Measurements from ENCODE around the gene STK25.
"Not testable (repeated sequence)": the region's sequence is repeated elsewhere in the genome, so short reads cannot be mapped to it uniquely, and the experiment has no call there.

The STK25 gene

DNA sequence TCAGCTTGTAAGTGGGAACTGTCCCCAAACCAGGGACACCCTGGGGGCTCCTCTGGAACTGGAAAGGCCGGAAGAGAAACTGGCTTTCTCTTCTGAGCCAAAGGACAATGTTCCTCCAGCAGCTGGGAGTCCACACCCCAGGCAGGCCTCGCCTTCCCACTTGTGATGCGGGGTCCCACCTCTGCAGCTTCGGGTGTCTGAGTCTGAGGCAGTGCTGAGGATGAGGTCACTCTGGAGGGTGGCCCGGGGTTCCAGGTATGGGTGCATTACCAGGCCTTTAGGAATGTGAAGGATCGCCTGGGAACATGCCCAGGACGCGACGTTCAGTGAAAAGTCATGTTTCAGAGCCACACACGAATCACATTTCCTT, 32.0 kb upstream of the STK25 start:
- FAIRE-seq (no peak), DNase-seq (ENCODE audit: low spot score) (no peak)

DNA sequence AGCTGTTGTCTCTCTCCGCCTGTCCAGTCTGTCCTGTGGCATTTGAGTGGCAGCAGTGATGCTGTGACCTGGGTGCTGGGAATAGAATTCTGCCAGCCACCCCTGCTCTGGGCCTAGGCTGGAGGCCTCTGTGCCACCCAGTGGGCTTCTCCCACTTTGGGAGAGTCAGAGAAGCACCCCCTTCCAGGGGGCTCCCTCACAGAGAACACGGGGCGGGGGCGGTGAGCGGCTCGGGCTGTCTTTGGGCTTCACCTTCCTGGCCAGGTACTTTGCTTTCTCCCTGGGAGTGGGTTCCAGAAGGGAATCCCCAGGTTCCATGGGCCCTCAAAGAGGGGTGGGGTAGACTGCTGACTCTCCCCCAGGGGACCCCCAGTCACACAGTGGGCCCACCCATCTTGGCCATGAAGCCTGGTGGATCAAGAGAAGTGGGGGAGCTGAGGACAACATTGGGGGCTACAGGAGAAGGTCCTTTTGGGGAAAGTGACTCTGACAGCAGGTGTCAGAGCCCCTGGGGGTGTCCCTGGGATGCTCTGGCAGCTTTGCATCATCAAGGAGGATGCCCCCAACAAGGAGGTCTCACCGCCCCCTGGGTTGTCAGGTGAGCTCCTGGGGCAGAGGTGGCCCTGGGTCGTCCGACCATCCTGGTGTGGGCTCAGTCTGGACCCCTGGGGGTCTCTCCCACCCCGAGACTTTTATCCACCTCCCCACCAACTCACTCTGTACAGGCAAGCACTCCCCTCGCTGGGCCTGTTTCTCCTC, 31.4 kb upstream of the STK25 start:
- no peak for FAIRE-seq
- no peak for DNase-seq (ENCODE audit: low spot score)

DNA sequence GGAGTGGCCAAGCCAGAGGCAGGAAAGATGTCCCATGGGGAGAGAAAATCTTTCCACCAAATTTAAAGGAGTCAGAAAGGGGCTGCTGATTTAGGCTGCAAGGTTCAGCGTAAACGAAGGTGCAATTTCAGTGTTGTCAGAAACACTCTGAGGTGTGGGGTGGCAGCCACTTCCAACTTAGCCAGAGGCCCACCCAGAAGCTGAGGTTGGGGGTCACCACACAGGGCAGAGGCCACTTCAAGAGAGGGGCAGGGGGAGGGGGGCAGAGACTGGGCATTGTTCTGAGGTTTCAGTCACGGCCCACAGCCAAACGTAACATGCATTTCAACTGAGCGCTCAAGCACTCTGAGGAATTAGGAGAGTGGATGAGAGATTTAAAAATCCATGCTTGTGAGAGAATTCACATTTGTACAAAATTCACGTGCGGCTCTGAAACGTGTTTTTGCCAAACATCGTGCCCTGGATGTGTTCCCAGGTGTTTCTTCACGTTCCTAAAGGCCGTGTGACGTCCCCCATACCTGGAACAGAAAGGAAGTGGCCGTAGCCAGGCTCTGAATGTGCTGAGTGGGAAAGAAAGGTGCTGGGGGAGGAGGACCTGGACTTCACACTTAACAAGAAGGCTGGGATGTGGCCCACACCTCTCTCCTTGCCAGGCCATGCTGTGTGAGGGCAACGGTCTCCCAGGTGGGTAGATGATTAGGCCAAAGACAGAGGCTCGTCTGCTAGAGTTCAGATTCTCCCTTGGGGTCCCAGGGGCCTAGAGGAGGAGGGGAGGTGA, 30.6 kb upstream of the STK25 start:
- FAIRE-seq (no peak), DNase-seq (ENCODE audit: low spot score) (no peak)

DNA sequence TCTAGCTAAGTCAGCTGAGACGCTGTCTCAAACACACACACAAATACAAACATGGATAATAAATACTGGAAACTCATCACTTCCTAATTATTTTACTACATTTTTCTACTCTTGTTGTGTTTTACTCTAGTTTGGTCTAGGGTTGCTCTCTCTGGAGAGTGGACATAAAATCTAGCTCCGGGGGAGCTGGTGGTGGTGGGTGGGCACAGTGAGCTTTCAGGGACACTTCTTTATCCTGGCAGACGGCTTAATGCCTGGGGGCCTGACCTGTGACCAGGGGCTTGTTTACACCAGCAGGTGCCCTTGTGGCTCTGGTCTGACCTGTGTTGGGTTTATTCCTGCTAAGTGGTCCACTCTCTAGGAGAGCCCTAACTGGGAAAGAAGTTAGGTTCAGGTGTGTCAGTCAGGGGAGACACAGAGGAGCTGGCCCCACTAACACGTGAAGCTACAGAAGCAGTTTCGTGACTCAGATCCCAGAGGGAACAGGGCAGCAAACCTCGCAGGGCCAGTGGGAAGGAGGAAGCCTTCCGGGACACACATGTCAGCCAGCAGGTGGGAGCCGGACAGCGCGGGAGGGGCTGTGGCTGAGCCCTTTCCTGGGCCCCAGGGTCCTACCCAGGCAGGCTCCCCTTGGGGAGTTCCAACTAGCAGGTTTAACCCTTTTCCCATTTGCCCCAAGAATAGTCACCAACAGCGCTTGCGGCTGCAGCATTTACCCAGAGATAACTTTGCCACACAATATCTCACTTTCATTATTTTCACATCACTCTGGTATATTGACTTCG, 27.7 kb upstream of the STK25 start:
- no peak for DNase-seq (ENCODE audit: low spot score)

DNA sequence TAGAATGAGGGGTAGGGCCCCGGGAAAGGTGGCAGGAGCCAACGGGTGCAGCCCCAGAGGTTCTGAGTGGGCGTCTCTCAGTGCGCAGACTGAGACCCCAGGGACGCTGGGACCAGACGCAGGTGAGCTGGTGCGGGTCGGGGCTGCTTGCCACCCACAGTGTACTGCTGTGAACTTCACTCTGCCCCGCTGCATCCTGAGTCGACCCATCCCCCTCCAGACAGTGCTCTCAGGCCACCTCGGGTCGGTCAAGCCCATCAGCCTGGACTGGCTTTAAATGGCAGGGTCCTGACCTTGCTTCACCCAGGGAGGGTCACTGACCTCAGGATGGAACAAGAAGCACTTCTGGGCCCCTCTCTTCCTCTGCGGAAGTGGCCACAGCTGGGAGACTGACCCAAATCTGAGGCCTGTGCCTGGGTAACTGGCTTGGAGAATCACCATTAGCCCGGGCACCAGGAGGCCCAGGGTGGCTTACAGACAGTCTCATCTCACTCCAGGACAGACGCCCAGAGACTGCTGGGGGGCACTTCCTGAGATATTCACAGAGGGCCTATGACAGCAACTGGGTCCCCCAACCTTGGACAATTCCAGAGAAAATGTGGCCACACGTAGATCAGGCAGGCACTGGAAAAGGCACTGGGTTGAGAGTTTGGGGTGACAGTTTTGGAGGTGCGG, 26.5 kb upstream of the STK25 start:
- FAIRE-seq (no peak), DNase-seq (ENCODE audit: low spot score) (no peak)

More for the DNA sequence above, 27.7 kb upstream of the STK25 start:
- FAIRE-seq = no peak

GRCh38 chr2:241534293-241534692, 25.9 kb upstream of the STK25 start:
- DNase-seq (ENCODE audit: low spot score) (no peak), FAIRE-seq (no peak)

GRCh38 chr2:241532733-241533601, 24.6 kb upstream of the STK25 start:
- no peak for FAIRE-seq
- no peak for DNase-seq (ENCODE audit: low spot score)

GRCh38 chr2:241532168-241532567, 23.8 kb upstream of the STK25 start:
- FAIRE-seq (no peak), DNase-seq (ENCODE audit: low spot score) (no peak)

GRCh38 chr2:241531161-241531722, 22.9 kb upstream of the STK25 start:
- FAIRE-seq = no peak
- DNase-seq (ENCODE audit: low spot score) = no peak

- FAIRE-seq (no peak), DNase-seq (ENCODE audit: low spot score) (no peak)
These were observed 22.2 kb upstream of the STK25 start for GRCh38 chr2:241530571-241530970.

- FAIRE-seq; DNase-seq (ENCODE audit: low spot score): not testable (repeated sequence)
These were observed 17.7 kb upstream of the STK25 start for GRCh38 chr2:241525818-241526780.

DNA sequence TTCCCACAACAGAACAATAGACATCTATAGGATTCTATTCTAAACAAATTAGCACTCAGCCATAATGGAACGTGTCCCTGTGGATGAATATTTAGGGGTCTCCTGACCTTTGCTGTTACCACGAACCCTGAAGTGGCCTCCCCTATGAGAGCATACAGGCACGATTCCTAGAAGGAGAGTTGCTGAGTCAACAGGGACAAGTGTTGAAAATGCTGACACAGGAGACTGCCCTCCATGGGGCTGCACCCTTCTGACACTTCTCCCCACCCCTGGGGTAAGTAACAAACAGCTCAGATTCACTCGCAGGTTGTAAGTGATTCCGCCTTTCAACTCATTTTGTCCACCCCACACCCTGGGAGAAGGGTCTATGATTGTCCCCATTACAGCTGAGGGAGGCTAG, 14.1 kb upstream of the STK25 start:
- no peak for DNase-seq (ENCODE audit: low spot score)
- no peak for FAIRE-seq

DNA sequence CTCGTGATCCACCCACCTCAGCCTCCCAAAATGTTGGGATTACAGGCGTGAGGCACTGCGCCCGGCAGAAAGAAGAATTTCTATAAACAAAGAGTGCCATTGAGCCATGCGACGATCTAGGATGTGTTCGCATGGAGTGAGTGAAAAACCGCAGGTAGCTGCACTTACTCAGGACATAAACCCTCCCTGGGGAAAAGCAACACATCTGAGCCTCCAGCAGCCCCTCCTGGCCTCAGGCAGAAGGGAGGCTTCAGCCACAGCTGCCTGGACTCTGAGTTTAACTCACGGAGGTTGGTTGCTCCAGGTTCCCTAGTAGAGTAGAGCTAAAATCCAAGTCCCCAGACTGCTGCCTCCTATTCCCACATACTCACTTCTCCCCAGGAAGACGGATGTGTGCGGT, 11.3 kb upstream of the STK25 start:
- FAIRE-seq = no peak
- DNase-seq (ENCODE audit: low spot score) = no peak

GRCh38 chr2:241517297-241517696, 8.9 kb upstream of the STK25 start:
- FAIRE-seq = no peak

DNA sequence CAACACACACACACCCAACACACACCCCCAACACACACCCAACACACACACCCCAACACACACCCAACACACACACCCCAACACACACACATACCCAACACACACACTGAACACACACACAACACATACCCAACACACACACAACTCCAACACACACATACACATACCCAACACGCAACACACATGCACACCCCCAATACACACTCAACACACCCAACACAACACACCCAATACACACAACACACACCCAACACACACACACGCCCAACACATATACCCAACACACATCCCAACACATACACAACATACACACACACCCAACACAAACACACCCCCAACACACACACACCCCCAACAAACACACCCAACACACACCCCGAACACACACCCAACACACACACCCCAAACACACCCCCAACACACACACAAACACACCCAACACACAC, 8.2 kb upstream of the STK25 start:
- no peak for DNase-seq (ENCODE audit: low spot score)
- peak; percentile 98 for FAIRE-seq

More at GRCh38 chr2:241517297-241517696, 8.9 kb upstream of the STK25 start:
- DNase-seq (ENCODE audit: low spot score) = no peak

DNA sequence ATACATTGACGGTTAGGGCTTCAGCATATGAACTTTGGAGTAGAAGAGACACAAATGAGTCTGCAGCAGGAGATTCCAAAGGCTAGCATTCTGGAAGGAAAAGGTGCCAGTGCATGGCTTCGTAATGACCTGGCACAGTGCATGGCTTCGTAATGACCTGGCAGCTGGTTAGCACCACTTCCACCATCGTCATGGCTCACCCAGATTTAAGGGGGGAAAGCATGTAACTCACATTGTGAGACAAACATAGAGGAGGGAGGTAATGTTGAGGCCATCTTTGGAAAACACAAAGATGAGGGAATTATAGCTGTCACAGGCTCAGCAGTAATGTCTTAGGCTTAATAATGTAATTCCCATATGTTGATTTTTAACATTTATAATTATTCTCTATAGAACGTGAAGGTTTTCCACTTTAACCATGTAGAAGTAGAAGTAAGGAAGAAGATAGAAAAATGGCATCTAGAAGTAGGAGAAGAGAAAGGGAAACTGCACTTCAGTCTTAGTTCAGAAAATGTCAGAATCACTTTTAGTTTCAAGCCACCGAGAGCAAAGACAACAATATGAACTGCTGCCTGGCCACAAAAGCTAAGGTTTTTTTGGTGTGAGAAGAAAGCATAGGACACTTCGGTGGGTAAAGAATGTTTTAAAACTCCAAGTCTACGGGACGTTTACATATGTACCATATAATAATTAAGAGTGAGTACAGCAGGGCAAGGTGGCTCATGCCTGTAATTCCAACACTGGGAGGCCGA, 6.8 kb upstream of the STK25 start:
- FAIRE-seq (no peak), DNase-seq (ENCODE audit: low spot score) (no peak)

DNA sequence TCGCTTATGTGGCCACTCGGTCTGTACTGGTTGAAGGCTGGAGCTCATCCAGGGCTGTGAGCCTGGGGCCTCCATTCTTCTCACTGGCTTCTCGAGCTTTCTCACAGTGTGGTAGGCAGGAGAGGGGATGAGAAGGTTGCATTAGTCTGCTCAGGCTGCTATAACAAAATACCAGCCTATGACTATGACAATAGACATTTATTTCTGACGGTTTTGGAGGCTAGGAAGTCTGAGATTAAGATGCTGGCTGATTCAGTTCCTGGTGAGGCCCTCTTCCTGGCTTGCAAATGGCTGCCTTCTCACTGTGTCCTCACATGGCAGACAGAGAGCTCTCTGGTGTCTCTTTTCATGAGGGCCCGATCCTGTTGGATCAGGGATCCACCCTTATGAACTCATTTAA, 6.2 kb upstream of the STK25 start:
- no peak for DNase-seq (ENCODE audit: low spot score)
- no peak for FAIRE-seq

- no peak for FAIRE-seq
These were observed 2.8 kb upstream of the STK25 start for GRCh38 chr2:241511091-241511741.

More at GRCh38 chr2:241511091-241511741, 2.8 kb upstream of the STK25 start:
- DNase-seq (ENCODE audit: low spot score) = no peak

Data from urothelium cell line (cell line).